Hematopoietic multipotent progenitor cell treated with erythropoietin and hydrocortisone succinate and interleukin-3 and kit ligand, for 8 days (in vitro differentiated cells): ENCODE data around the gene BEX5.
"Not testable (repeated sequence)": the region's sequence is repeated elsewhere in the genome, so short reads cannot be mapped to it uniquely, and the experiment has no call there.

Experiments
- DNase-seq: peaks from one replicate; pipeline ENCODE4 v3.0.0-alpha.2; 2015

The BEX5 gene

DNA sequence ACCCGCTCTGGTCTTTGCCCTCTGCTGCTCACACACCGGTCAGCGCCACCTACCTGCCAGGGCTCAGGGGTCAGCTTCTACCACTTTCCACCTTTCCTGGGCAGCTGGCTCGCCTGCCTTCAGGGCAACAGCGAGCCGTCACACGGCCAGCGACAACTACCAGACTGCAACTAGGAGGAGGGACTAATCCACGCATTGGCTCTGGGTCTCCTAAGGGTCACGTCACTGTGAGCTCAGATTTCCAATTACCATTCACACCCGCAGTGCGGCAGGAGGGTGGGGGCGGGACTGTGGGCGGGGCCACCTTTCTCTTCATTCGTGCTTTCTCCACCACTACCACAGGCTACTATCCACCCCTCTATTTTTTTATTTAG is at the start of gene BEX5:
Gene BEX5 (minus strand): TSS at position 172 of the 374 bp plus-strand sequence. CDS start 1,712 bp downstream, outside the sequence.
- DNase-seq: no peak

DNA sequence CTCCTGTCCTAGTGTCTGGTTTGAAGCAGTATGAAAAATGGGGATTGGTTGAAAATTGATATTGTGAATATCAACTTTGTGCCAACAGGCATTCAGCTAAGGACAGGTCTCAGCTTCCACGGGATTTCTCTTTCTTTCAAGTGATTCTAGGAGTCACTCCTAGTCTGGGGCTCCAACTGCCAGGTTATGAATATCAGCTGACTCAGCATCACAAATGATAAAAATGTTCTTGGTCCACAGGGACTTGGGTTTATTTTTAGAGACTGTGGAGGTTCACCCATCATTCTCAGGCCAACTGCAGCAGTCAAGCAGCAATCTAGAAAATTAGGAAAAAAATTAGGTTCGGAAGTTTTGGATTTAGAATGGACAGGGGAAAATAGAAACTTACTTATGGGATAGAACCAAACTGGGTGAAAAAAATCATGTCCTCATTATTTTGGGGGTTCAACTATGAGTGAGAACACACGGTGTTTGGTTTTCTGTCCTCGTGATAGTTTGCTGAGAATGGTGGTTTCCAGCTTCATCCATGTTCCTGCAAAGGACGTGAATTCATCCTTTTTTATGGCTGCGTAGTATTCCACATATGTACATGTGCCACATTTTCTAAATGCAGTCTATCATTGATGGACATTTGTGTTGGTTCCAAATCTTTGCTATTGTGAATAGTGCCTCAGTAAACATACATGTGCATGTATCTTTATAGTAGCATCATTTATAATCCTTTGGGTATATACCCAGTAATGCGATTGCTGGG is 30.4 kb upstream of the BEX5 start:
- DNase-seq: no peak

DNA sequence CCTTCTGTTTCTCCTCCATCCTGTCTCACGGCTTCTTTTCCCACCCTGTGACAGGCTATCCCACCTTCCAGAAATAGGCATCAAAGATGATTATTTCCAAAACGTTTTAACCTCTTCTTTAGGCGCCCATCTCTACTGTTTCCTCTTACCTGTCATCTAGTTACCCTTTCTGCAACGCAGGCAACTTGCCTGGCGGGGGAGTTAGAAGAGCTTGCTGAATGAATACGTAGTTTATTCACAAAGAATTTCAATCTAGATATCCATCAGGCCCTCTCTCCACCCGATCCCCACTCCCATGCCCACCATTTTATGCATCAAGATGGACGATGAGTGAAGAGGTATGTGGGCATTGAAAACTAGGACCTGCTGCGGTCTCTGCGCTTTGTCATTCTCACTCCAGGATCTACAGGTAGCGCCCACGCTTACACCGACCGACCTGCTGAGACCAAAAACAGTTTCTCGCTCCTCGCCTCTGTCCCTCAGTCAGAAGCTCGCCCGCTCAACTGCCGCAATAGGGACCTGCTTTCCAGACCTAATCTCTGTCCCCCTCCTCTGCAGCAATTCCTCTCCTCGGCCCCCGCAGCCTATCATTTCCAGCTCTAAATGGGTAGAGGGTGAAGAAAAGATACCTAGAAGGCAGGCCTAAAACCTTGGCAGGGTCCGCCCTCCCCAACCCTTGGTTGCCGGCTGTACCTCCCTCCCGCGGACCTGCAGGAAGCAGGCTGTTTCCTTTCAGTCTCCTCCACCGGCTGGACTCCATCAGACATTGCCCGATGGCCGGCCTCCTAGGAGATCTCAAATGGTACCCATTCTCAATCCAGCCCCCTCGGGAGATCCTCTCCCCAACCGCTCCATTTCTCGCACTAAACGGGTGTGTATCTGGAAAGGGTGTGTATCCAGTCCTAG is 624 bp downstream of the BEX5 start:
- no peak for DNase-seq

DNA sequence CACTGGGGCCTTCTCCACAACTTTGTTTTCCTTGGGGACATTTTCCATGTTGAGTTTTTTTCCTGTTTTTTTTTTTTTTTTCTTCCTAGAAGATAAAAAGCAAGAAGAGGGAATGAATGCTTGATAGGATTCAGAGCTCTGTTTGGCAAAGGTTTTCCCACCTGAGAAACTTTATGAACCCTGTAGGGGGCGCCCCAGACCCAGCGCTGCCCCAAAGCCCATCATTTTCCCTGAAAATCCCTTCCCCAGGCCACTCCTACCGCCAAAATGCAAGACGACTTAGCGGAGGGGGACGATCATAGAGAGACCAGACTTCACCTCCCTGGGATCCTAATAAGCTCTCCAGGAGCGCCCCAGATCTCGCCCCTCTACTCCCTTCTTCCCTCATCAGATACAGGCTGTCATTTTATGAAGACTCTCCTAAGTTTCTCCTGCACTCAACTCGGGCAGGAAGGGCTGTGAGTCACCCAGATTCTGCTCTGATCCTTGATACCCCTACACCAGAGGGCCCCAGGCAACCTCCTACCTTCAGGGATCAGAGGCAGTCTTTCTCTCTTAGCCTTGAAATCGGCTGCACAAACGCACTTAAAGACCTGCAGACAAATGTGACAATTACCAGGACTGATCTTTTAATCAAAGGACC is 1.4 kb downstream of the BEX5 start:
- DNase-seq: no peak

DNA sequence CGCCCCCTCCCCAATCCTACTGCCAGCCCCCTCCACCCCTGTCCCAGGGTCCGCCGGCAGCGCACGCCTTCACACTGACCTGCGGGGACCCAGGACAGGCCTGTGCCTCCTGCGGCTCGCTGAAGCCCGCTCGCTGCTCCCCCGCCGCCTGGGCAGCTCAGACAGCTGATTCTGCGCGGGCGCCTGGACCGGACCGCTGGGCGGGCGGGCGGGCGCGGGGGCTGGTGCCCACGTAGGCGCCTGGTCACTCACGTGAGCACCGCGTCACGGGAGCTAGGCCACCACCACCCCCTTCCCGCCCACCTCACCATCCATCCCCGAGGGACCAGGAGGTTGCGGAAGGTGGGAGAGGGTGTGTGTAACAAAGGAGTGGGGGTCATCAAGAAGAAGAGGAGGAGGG is 13.5 kb downstream of the BEX5 start, which contains the start of gene TCEAL6:
Gene TCEAL6 (minus strand): TSS at position 208 of the 400 bp plus-strand sequence.
- not testable (repeated sequence) for DNase-seq

DNA sequence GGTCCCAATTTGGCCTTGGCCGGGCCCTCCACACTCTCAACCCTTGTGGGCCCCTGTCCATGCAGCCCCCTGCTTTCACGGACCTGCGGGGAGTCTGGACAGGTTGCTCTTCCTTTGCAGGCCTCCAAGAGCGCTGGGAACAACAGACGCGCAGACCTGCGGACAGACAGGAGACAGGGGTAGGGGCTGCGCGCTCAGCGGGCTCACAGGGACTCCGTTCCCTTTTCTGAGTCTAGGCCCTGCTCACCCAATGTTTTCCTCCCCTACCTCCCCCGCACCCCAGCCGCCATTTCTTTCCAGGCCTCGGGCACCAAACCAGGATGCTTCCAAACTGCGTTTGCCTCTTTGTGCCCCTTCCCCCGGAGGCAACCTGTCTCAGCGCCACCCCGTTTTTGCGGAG is 14.1 kb downstream of the BEX5 start:
- DNase-seq: not testable (repeated sequence)

DNA sequence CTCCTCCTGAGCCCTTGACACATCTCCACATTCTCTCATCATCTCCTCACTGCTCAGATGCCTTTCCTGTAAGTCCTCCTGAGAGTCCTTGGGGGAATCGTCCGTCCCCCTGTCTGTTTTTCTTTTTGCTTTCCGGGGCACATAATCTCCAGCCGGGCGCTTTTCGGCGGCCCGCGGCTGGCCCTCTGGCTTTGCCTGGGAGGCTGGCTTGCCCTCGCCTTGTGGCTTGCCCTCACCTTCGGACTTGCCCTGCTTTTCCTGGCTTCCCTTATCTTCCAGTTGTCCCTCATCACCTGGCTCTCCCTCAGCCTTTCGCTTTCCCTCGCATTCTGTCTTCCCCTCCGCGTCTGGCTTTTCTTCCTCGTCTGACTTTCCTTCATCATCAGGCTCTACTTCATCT is 14.9 kb downstream of the BEX5 start:
- not testable (repeated sequence) for DNase-seq

DNA sequence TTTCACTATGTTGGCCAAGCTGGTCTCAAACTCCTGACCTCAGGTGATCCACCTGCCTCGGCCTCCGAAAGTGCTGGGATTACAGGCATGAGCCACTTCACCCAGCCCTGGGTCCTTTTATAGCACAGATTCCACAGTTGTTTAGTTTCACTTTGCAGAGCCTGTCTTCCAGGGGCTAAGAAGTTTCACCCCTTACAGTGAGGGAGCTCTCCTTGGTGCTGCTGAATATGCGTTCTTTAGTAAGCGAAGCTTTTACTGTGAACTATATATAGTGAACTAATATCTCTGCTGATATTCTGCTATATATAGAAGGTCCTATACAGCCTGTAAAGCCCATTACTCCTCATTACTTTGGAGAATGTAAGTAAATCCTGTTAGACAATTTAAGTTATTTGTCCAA is 17.7 kb downstream of the BEX5 start:
- DNase-seq: no peak

DNA sequence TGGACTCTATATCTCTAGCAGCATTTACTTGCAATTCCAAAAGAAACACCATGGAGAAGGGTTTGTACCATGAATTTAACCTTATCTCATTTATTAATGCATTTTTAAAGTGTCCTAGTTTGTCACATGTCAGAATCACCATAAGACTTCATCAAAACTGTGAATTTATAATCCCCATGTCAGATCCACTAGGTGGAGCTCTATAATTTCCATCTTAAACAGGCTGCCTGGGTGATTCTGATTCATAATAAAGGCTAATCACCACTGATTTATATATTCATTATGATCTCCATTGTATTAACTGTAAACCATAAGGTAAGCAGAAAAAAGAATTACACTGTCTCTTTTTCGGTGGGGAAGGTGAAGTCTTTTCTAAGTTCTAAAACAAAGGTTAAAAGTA is 26.3 kb downstream of the BEX5 start:
- DNase-seq: peak; percentile 8

DNA sequence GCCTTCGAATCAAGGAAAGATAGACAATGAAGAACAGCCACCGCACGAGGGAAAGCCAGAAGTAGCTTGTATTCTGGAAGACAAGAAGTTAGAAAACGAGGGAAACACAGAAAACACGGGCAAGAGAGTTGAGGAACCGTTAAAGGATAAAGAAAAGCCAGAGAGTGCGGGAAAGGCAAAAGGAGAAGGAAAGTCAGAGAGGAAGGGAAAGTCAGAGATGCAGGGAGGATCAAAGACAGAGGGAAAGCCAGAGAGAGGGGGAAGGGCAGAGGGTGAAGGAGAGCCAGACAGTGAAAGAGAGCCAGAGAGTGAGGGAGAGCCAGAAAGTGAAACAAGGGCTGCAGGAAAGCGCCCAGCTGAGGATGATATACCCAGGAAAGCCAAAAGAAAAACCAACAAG is 28.9 kb downstream of the BEX5 start:
- no peak for DNase-seq

DNA sequence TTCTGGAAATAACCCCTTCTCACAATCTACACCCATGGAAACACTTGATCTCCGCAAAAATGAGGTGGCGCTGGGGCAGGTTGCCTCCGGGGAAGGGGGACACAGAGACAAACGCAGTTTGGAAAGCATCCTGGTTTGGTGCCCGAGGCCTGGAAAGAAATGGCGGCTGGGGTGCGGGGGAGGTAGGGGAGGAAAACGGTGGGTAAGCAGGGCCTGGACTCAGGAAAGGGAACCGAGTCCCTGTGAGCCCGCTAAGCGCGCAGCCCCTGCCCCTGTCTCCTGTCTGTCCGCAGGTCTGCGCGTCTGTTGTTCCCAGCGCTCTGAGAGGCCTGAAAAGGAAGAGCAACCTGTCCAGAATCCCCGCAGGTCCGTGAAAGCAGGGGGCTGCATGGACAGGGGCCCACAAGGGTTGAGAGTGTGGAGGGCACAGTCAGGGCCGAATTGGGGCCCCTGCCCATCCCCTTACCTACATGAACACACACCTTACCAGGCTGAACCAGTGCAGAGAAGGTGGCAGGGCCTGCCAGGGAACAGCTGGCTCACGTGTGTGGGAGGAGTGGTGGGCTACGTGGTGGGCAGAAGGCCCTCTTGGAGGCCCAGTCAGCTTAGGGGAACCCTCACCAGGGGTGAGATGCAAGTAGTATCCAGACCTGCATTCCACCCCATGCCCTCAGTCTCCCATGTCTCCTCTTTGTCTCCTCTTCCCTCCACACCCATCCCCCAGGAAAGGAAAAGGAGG is 29.5 kb downstream of the BEX5 start:
- DNase-seq: not testable (repeated sequence)

DNA sequence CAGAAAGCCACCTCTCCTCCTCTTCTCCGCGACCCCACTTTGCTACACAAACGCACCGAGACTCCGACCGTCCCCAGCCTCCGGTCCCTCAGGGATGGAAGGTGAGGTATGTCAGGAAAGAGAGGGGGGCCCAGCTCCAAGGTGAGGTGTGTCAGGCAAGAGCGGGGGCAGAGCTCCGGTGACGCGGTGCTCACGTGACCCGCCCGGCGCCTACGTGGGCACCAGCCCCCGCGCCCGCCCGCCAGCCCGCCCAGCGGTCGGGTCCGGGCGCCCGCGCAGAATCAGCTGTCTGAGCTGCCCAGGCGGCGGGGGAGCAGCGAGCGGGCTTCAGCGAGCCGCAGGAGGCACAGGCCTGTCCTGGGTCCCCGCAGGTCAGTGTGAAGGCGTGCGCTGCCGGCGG is 30.3 kb downstream of the BEX5 start, which contains the start of gene TCEAL2:
Gene TCEAL2 (plus strand): TSS at position 244 of the 400 bp plus-strand sequence. CDS start 1,152 bp downstream, outside the sequence.
- not testable (repeated sequence) for DNase-seq

DNA sequence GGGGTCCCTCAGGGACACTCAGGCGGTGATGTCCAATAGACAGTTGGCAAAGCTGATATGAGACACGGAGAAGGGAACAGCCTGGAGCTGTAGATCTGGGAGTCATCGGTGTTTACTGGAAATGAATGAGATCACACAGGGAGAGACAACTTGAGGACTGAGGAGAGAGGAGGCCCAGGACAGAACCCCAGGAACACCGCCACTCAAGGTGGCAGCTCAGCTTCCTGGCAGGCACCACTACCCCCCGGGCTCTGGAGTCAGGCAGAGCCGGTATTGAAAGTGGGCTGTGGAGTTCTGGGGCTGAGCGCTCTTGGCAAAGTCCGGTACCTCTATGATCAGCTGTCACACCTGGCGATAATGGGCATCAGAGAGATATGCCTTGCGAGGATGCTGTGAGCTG is 30.8 kb downstream of the BEX5 start:
- DNase-seq: not testable (repeated sequence)

DNA sequence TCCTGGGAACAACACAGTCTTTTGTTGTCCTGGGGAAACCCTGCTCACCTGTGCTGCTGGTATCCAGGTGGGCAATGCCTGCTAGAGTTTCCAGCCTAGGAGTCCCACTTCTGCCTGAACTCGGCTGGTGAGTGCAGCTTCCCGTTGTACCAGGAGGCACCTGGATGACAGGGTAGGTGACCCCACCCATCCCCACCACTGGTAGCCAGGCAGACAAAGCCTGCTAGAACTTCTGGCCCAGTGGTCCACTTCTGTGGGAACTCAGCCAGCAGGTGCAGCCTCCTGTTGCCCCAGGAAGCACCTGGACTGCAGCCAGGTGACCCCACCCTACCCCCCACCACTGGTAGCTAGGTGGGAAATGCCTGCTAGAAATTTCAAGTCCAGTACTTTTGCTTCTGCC is 40.0 kb downstream of the BEX5 start:
- no peak for DNase-seq

DNA sequence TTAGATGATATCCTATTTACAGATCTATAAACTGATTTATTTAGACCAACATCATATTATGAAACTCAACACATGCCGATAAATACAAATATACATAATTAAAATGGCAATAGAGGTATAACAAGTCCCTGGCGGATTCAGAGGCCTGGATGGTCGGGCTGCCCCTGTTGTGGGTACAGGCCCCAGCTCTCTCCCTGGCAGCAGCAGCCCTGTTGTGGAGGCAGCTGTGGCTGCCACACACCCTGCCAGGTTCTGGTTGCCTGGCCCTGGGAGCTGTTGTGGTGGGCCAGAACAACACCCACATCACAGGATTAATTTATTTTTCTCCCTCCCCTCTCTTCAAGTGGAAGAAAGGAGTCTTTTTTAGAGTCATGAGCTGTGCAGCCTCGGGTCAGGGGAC is 42.4 kb downstream of the BEX5 start:
- no peak for DNase-seq
